GM12873 (cell line): ENCODE measurements around the gene KLHL13.

Source experiments
- CTCF ChIP-seq: IDR thresholded peaks from 2 replicates; pipeline ENCODE4 v1.5.1; 2012; ENCODE audit warnings: low read depth, mild to moderate bottlenecking, moderate library complexity, low read length, control low read depth; ENCODE audit not compliant: insufficient read depth; ENCODE audit errors: missing control alignments

The KLHL13 gene

DNA sequence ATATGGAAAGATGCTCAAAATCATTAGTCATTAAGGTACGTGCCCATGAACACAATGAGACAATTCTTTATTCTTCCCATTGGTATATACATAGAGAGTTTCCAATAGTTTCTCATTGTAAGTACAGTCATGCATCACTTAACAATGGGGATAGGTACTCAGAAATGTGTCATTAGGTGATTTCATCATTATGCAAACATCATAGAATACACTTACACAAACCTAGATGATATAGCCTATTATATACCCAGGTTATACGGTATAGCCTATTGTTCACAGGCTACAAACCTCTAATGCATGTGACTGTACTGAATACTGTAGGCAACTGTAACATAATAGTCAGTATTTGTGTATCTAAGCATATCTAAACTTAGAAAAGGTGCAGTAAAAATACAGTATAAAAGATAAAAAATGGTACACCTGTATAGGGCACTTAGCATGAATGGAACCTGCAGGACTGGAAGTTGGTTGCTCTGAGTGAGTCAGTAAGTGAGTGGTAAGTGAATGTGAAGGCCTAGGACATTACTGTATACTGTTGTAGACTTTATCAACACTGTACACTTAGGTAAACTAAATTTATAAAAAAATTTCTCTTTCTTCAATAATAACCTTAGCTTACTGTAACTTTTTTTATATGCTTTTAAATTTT, 49.6 kb downstream of the KLHL13 start:
- TF ChIP-seq CTCF, result no peak

DNA sequence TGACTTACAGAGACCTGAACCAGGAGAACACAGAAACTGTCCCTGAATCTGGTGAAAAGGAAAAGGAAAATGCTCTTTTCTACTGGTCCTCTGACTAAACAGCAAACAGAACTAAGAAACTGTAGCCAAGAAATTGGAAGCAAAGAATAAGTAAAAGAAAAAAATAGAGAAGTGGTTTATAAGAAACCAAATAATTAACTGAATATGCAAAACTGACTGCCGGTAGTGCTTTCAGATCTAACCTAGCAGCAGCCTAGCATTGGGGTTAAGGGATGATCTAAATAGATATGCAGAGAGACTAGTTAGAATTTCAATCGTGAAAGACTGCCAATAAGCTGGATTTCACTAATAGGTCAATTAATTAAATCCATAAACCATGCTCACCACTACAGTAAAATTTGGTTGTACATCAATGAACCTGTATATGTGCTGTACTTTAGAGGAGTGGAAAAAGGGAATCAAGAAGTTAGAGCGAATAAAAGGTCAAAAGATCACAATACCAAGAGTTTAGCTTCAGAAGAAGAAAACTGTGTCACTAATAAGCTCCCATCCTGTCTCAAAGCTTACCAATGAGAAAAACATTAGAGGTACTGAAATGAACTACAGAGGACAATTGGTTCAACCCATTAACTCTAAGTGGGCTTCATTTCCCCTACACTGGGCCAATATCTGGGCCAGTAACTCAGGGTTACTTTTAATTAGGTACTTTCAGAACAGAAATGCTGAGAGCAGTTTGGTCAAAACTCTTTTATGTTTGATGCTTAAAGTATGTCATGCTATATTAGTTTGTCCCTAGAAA, 53.6 kb downstream of the KLHL13 start:
- no peak for TF ChIP-seq CTCF

DNA sequence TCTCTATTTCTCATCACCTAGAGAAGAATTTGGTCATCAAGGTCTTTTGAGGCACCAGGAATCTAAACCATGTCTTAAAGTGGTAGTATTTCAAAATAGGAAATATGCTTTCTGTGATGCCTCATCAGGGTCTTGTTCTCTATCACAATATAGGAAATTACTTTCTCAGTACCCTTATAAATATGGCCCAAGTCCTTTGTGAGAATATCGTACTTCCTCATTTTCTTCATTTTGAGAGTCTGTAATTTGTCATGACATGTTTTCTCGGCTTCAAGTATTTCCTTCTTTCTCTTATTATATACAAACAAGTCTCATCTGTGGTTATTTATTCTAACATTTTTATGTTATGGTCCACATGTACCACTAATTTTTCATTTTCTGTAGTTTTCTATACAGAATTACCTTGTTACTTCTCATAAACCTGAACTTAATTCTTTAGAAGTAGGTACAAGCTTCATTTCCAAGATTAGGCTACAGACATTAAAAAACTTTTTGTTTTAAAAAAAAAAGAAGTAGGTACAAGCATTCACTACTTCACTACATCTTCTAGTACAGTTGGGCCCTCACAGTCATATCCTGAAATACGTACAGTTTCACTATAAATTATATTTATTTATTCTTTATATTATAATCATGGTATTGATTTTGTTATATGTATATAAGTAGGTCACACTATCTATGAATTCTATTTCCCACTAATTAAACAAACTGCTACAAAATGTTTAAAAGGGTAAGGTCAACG, 54.4 kb downstream of the KLHL13 start:
- no peak for TF ChIP-seq CTCF

- TF ChIP-seq CTCF, result no peak
Observed at GRCh38 chrX:118058924-118059323, 57.7 kb downstream of the KLHL13 start.

DNA sequence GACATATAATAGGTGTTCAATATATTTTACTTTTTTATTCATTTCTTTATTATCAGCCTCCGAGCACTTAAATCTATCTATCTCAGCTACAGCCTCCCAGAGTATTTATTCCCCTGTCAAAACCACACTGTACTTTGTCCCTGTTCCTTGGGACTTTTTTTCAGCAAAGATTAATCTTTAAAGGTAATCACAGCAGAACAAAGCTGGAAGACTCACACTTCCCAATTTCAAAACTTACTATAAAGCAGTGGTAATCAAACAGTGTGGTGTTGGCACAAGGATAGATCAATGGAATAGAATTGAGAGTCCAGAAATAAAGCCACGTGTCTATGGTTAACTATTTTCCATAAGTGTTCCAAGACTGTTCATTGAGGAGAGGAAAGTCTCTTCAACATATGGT, 59.7 kb downstream of the KLHL13 start:
- TF ChIP-seq CTCF, result no peak

GRCh38 chrX:118049713-118050112, 66.9 kb downstream of the KLHL13 start:
- TF ChIP-seq CTCF, result no peak
